CD4-positive, alpha-beta T cell treated with Interleukin-2 at 100 ng/mL for 4 hours (primary cell): ENCODE results near the gene PTTG1IP.
A peak's percentile ranks its signal among the peaks of the same experiment; 100 is the strongest.

Source experiments
- DNase-seq: peaks from one replicate; pipeline ENCODE4 v3.0.0-alpha.2; 2020; ENCODE audit warnings: low spot score

Gene PTTG1IP

DNA sequence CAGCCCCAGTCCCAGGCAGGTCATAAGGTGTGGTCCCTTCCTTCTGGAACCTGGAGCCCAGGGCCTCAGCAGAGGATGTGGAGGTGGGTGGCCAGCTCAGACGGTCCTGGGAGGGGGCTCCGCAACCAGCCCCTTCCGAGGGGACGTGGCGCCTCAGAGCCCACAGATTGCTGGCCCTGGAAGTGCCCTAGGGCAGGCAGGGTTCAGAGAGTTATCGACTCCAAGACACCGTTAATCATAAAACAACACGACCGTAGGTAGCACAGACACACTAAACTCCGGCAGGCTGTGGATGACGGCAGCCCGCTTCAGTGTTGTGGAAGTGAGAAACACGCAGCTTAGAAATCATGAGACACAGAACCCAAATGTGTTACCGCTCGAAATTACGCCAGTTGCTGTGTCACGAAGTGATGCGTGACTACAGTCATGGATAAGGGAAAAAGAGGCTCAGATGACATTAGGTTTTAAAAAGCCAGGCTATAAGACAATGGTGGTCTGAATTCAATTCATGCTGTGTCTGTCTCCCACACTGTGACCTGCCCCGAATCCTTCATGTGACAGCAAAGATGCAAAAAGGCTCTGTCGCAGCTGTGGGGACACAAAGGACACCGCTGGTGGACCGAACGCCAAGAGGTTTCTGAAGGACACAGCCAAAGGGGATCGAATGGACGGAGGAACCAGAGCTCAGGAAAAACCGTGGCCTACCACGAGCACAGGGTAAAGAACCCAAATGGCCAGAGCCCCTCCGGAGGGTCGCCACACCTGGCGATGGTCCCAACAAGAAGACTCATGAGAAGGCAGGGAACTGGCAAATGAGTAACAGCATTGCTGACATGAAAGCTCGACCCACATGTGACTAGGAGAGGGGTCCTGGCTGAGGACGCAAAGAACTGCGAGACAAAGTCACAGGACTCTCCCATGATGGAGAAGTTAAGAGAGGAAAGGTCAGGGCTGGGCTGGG lies 53.9 kb downstream of the PTTG1IP start:
- no peak for DNase-seq

GRCh38 chr21:44818640-44819011 lies 54.9 kb downstream of the PTTG1IP start:
- DNase-seq: no peak

- peak; percentile 87 for DNase-seq
Observed at GRCh38 chr21:44817914-44818639, 55.4 kb downstream of the PTTG1IP start, which contains the start of gene SUMO3. Gene SUMO3, minus strand, starts transcription at chr21:44818062. Its CDS starts 94 bp downstream, at chr21:44817968.

DNA sequence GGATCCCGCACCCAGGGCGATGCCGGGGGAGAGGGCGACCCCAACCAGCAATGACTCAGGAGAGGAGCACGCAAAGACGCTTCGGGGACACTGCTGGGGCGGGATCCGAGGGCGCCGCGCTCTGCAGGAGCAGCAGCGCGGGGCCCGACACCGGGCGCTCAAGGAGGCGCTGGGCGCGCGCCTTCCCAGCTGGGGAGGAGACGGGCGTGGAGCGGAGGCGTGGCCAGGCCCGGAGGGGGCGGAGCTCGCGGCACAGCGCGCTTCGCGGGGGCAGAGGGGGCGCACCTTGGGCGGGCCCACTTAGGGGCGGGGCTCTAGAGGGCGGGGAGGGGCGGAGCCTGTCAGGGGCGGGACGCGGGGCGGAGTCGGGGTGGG lies 56.0 kb downstream of the PTTG1IP start:
- peak; percentile 93 for DNase-seq

GRCh38 chr21:44816761-44817505 lies 56.6 kb downstream of the PTTG1IP start:
- DNase-seq: no peak

GRCh38 chr21:44815852-44816628 lies 57.5 kb downstream of the PTTG1IP start:
- DNase-seq: no peak

- no peak for DNase-seq
Observed at GRCh38 chr21:44815225-44815624, 58.3 kb downstream of the PTTG1IP start.

- no peak for DNase-seq
Observed at GRCh38 chr21:44814498-44815023, 58.9 kb downstream of the PTTG1IP start.

- DNase-seq: no peak
Observed at GRCh38 chr21:44813727-44814126, 59.8 kb downstream of the PTTG1IP start.

DNA sequence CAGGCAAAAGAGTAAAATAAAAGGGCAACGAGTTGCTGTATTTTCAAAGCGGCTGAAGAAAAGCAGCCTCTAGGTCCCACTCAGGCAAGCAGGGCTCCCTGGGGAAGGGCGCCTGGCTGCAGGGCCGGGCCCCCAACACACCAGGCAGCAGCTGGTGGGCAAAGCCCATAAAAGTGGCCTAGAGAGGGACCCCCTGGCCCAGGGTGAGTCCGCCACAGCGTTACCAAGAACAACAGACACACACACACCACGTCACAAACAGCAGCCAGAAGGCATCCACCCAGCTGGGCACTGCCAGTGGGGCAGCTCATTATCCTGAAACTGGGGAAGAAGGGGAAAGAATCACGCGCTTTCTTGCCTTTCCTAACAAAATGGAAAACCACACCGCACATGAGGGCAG lies 60.3 kb downstream of the PTTG1IP start:
- no peak for DNase-seq

- no peak for DNase-seq
Observed at GRCh38 chr21:44812640-44813039, 60.9 kb downstream of the PTTG1IP start.

- no peak for DNase-seq
Observed at GRCh38 chr21:44810779-44811178, 62.7 kb downstream of the PTTG1IP start.

DNA sequence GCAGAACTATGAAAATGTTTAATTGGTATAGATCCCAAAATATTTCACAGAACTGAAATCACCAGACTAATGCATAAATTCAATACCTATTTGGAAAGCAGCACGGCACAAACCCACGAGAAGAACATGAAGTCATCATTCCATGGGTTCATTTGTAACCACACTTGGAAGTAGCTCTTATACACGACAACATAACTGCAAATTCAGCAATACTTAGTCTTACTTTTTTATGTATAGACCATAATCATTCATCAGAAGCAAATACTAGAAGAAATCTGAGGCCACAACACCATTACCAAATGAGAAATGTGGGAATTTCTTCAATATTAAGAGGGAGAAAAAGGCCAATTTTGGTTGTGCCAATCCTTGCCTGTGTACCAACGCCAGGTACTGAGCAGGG lies 67.6 kb downstream of the PTTG1IP start:
- no peak for DNase-seq

DNA sequence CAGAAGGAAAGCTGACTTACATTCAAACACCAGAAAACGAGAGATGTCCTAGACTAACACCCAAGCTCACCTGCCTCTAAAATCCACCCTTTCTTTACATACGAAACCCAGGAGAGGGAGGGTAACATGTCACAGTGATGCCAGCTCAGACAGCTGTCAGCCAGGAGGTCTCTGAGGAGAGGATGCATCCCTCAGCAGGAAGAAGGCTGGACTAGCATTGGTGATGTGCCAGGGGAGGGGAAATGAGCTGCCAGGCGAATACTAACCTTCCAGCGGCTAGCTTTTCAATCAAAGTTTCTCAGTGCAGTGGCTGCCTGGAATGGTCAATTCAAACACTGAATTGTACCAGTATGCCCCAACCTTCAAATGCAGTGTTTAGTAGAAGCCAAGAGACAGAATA lies 68.3 kb downstream of the PTTG1IP start:
- DNase-seq: no peak

GRCh38 chr21:44804762-44805161 lies 68.7 kb downstream of the PTTG1IP start:
- no peak for DNase-seq

GRCh38 chr21:44803651-44804050 lies 69.8 kb downstream of the PTTG1IP start:
- DNase-seq: no peak

DNA sequence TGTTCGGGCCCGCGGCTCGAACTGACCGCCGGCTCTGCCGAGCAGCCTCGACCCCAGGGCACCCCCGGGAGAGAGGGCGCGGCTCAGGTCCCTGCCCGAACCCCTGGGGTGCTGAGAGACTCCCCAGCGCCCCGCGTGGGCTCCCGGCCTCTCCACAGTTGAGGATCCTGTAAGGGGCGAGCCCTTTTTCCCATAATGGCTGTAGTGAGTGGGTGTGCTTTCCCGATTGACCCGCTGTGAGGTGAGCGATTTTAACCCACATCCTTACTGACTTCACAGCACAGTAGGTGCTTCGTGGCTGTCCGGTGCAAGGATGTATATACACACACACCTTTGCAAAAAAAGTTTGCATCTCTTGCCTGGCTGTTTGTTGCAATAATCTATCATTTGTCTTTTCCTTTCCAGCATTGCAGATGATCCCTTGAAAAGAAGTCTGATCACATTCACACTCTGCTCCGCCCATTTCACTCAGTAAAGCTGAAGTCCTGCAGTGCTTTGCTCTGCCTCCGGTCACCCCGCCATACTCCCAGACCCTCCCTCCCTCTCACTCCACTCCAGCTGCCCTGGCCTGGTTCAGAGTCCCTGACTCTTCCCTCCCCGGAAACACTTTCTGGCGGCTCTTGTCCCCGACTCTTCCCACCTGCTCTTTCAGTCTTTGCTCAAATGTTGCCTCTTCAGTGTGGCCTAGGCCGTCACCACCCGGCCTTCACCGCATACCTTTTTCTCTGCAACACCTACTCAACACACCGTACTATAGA lies 70.9 kb downstream of the PTTG1IP start:
- DNase-seq: no peak

GRCh38 chr21:44801468-44802395 lies 71.8 kb downstream of the PTTG1IP start, which contains the start of gene UBE2G2:
Gene UBE2G2, minus strand, starts transcription at chr21:44801820. Its CDS starts 72 bp downstream, at chr21:44801748.
- peak; percentile 89 for DNase-seq

- DNase-seq: peak; percentile 55
Observed at GRCh38 chr21:44800971-44801467, 72.5 kb downstream of the PTTG1IP start.
